GM12892 (cell line): ENCODE measurements around the gene SLC28A2.
"Not testable (repeated sequence)": the region's sequence is repeated elsewhere in the genome, so short reads cannot be mapped to it uniquely, and the experiment has no call there.

Source experiments
- DNase-seq: peaks from one replicate; pipeline ENCODE4 v3.0.0; 2011; ENCODE audit not compliant: insufficient read length
- FAIRE-seq: peaks from 2 replicates; lab custom pipeline; 2011; peaks lifted over from hg19 to GRCh38; lab: Jason Lieb, UNC
- POLR2A ChIP-seq: IDR thresholded peaks from 2 replicates; pipeline ENCODE4 v1.6.1; 2011; ENCODE audit warnings: low read depth, low read length, control low read depth
- POLR2AphosphoS5 ChIP-seq: IDR thresholded peaks from 2 replicates; pipeline ENCODE4 v1.6.1; 2011; ENCODE audit warnings: low read depth, low read length, control low read depth
- TAF1 ChIP-seq: IDR thresholded peaks from 2 replicates; pipeline ENCODE4 v1.6.1; 2011; ENCODE audit warnings: low read depth, mild to moderate bottlenecking, control low read depth, low read length, borderline replicate concordance

The SLC28A2 gene

GRCh38 chr15:45306105-45306504, 54.1 kb downstream of the SLC28A2 start:
- DNase-seq (no peak), FAIRE-seq (no peak)
- TF ChIP-seq TAF1 (no peak), POLR2AphosphoS5 (no peak), POLR2A (no peak)

GRCh38 chr15:45307230-45307924, 55.3 kb downstream of the SLC28A2 start:
- FAIRE-seq (peak; percentile 50), DNase-seq (no peak)
- TF ChIP-seq POLR2A: no peak
- no peak for TF ChIP-seq POLR2AphosphoS5
- TF ChIP-seq TAF1: no peak

- DNase-seq, FAIRE-seq: not testable (repeated sequence)
These were observed 62.1 kb downstream of the SLC28A2 start for GRCh38 chr15:45314117-45314516.

- DNase-seq (no peak), FAIRE-seq (no peak)
- TF ChIP-seq TAF1 (no peak), POLR2A (no peak), POLR2AphosphoS5 (no peak)
These were observed 62.9 kb downstream of the SLC28A2 start for GRCh38 chr15:45314960-45315359.

- no peak for DNase-seq
- no peak for FAIRE-seq
- TF ChIP-seq POLR2A: no peak
- no peak for TF ChIP-seq POLR2AphosphoS5
- TF ChIP-seq TAF1: no peak
These were observed 67.6 kb downstream of the SLC28A2 start for GRCh38 chr15:45319472-45320214.

GRCh38 chr15:45320581-45321205, 68.7 kb downstream of the SLC28A2 start:
- FAIRE-seq (no peak), DNase-seq (no peak)
- TF ChIP-seq TAF1 (no peak), POLR2AphosphoS5 (no peak), POLR2A (no peak)

- FAIRE-seq: no peak
- DNase-seq: no peak
These were observed 74.2 kb downstream of the SLC28A2 start for GRCh38 chr15:45326280-45326679.

GRCh38 chr15:45326741-45327140, 74.7 kb downstream of the SLC28A2 start:
- FAIRE-seq (no peak), DNase-seq (no peak)
- TF ChIP-seq TAF1 (no peak), POLR2AphosphoS5 (no peak), POLR2A (no peak)

More at GRCh38 chr15:45326280-45326679, 74.2 kb downstream of the SLC28A2 start:
- TF ChIP-seq POLR2A (no peak), TAF1 (no peak), POLR2AphosphoS5 (no peak)
